NCI-H2107 (cell line): Measurements from ENCODE around the gene PAFAH1B2.
A peak's percentile ranks its signal among the peaks of the same experiment; 100 is the strongest.

ENCODE experiments used
- DNase-seq: peaks from one replicate; lab custom pipeline; 2025; lab: John Stamatoyannopoulos, UW

Gene PAFAH1B2

GRCh38 chr11:117221775-117222517 is 77.9 kb downstream of the PAFAH1B2 start:
- peak; percentile 67 for DNase-seq

GRCh38 chr11:117222991-117223740 is 79.1 kb downstream of the PAFAH1B2 start:
- no peak for DNase-seq

GRCh38 chr11:117223741-117224689 is 79.9 kb downstream of the PAFAH1B2 start:
- no peak for DNase-seq

- DNase-seq = no peak
These were observed 81.6 kb downstream of the PAFAH1B2 start for GRCh38 chr11:117225553-117226170.
